Measurements from ENCODE around the gene MKX. TPM values are rescaled to one million over a fixed set of nuclear protein-coding genes. Genes with fewer than 3 reads are reported as not detected.

Gene MKX
- total RNA-seq, 1 donor from 2014 or later, result 0.15 TPM

DNA sequence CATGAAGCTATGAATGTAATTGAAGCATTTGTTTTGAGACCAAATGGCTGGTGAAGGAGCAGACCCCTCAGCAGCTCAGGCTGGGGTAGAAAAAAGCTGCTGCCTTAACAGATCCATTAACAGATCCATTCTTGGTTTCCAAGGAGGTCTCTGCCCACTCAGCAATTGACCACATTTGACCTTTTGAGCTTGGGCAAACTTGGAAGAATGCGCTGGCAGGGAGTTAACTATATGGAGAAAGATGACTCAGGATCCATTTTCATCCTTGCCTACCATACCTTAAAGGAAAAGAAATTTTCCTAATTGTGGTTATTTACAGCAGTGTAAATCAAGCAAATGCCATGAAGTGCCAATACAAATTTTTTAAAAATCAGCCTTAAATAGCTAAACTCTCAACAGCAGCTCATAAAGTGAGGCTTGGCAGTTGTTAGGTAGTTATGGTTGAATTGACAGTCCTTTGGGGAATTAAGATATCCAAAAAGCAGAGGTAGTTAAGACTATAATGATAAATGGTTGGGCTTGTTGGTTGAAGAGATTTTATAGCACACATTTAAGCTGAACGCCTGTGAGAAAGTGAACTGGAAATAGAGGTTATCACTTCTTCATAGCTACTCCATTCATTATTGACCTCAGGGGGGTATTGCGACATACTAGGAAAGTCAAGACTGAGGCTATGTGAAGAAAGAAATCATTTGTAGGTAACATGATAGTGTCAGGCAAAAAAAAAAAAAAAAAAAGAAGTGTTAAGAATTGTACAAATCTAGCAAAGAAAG lies 83.9 kb downstream of the MKX start:
- no peak for ATAC-seq
- DNase-seq, result no peak
- intact Hi-C loops (cut with micrococcal nuclease), result no loop called here

GRCh38 chr10:27660711-27661110 lies 84.9 kb downstream of the MKX start:
- intact Hi-C loops (cut with micrococcal nuclease), result no loop called here
- ATAC-seq (peak; percentile 38), DNase-seq (no peak)

- ATAC-seq, result peak; percentile 38
- no peak for DNase-seq
- intact Hi-C loops (cut with micrococcal nuclease), result no loop called here
Measured at GRCh38 chr10:27660268-27660667, 85.4 kb downstream of the MKX start.

DNA sequence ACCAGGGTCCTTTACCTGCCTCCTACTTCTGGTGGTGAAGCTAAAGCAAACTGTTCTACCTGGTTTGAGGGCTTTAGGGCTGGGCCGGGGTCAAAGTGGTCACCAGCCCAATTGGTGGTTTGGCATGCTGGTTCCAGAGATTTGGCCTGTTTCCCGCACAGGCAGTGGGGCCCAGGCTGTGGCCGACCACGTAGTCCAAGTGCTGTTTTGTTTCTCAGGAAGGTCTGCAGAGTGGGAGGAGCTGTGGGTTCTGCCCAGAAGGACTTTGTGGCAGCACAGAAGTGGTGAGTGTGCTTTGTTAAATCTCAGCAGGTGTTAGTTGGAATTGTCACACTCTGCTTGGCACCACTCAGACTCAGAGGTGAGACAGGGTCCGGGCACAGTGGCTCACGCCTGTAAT lies 85.8 kb downstream of the MKX start:
- ATAC-seq (no peak), DNase-seq (no peak)
- intact Hi-C loops (cut with micrococcal nuclease), result loop anchor here (5.0 to 10.0 kb wide), 2 partner anchors 97 to 215 kb away; no protein-coding TSS in a partner anchor

DNA sequence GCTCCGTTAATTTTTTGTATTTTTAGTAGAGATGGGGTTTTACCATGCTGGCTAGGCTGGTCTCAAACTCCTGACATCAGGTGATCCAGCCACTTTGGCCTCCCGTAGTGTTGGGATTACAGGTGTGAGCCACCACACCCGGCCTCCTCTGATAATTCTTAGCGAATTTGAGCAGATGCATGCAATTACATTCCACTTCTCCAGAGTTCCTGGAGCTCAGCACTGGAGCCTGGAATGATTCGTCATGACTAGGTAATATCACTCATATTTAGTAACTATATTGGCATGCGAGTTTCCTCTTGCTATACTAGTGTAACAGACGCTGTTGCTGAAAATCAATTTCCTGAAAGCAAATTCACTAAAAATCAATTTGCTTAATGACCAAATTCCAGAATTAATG lies 86.8 kb downstream of the MKX start:
- no peak for ATAC-seq
- DNase-seq, result no peak
- intact Hi-C loops (cut with micrococcal nuclease), result loop anchor here (5.0 to 10.0 kb wide), 2 partner anchors 96 to 214 kb away; no protein-coding TSS in a partner anchor

DNA sequence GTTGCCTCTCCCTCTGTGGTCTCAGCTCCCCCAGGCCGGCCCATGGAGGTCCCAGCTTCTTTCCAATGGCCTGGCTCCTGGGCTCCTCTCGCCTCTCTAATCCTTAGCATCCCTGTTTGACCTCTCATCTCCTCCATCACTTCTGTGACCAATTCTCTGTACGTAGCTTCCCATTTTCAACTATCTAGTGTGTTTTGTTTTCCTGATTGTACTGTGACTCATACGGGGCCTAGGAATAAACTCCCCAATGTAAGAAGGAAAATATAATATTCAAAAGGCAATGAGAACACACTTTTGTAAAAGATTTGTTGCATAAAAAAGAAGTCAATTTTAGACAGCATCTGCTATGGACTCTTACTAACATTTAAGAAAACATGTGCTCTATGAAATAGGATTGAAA lies 90.3 kb downstream of the MKX start:
- intact Hi-C loops (cut with micrococcal nuclease), result loop anchor here (5.0 to 10.0 kb wide), 2 partner anchors 93 to 210 kb away; no protein-coding TSS in a partner anchor
- no peak for ATAC-seq
- DNase-seq, result no peak

DNA sequence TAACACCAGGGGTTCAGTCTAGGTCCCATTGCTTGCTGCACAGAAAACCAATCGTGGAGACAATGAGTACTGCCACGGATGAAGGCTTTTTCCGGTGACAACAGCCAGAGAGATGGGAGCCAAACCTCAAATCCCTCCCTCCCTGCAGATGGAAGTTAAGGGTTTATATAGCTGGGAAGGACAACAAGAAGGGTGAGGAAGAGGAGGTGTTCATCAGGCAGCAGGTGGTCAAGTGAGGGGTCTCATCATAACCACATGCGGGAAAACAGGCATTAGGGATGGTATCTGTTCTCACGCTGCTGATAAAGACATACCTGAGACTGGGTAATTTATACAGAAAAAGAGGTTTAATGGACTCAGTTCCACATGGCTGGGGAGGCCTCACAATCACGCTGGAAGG lies 91.3 kb downstream of the MKX start:
- intact Hi-C loops (cut with micrococcal nuclease), result loop anchor here (10.0 kb wide), 1 partner anchor 209 kb away; no protein-coding TSS in a partner anchor
- no peak for DNase-seq
- no peak for ATAC-seq

- intact Hi-C loops (cut with micrococcal nuclease), result no loop called here
- no peak for ATAC-seq
- no peak for DNase-seq
Measured at GRCh38 chr10:27646604-27647175, 98.9 kb downstream of the MKX start.

DNA sequence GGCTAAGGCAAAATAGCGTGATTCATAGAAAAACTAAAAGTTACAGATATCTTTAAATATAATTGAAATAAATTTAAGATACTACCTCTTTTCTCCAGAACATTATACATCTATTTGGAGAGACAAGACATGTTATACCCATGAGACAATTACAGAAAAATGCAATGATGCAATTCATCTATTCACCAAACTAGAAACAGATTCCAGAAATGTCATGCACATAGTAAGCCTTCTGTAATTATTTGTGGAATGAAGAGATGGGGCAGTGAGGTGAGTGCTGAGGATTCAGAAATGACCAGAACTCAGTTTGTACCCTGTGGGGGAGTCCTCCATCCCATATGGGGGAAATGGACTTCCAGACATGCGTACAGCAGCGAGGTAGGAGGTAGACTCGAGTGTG lies 99.4 kb downstream of the MKX start:
- no peak for DNase-seq
- intact Hi-C loops (cut with micrococcal nuclease), result no loop called here
- ATAC-seq, result no peak

- ATAC-seq (no peak), DNase-seq (no peak)
- intact Hi-C loops (cut with micrococcal nuclease), result no loop called here
Measured at GRCh38 chr10:27644307-27644939, 101.2 kb downstream of the MKX start.

- DNase-seq (no peak), ATAC-seq (no peak)
- intact Hi-C loops (cut with micrococcal nuclease), result no loop called here
Measured at GRCh38 chr10:27643301-27643700, 102.3 kb downstream of the MKX start.

DNA sequence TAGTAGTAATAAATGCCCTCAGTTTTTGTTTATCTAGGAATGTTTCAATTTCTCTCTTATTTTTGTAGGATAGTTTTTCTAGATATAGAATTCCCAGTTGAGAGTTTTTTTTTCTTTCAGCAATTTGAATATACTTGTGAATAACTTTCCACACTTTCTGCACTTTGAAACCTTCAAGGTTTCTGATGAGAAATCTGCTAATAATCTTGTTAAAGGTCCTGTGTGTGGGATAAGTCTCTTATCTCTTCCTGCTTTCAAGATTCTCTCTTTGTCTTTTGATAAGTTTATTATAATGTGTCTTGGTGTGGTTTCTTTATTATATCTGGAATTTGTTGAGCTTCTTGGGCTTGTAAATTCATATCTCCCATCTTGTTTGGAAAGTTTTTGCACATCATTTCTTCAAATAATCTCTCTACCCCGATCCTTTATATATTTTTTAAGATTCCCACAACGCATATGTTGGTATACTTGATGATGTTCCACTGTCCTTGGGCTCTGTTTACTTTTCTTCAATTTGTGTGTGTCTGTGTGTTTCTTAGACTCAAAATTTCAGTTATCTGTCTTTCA lies 103.5 kb downstream of the MKX start:
- intact Hi-C loops (cut with micrococcal nuclease), result no loop called here
- ATAC-seq (no peak), DNase-seq (no peak)

DNA sequence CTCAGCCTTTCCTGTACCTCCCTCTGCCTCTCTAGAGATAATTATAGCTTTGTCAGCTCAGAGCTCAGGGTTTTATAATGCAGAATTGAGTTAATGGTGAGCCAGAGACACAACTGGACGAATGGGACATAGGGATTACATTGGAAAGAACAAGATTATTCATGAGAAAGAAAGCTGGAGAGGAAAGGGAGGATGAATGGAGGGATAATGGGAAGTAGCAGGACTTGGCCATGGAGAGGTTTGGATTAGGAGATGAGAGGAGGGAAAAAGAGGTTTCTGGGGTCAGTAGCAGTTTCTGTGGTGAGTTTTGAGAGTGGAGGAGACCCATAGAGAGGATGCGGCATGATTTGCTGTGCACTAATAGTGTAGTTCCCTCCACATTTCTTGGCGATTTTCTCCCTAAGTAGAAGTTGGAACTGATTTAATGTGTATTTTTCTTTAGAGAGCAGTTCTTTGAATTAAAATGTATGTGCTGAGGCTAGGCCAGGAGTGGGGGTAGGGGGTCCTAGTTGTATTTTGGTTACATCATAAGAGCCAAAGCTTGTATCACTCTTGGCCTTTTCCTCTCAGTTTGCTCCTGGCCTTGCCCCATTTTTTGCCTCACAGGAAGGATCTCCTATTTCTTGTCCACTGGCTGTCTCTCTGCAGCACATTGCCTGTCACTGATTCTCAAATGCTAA lies 107.4 kb downstream of the MKX start:
- intact Hi-C loops (cut with micrococcal nuclease), result no loop called here
- DNase-seq (no peak), ATAC-seq (no peak)

DNA sequence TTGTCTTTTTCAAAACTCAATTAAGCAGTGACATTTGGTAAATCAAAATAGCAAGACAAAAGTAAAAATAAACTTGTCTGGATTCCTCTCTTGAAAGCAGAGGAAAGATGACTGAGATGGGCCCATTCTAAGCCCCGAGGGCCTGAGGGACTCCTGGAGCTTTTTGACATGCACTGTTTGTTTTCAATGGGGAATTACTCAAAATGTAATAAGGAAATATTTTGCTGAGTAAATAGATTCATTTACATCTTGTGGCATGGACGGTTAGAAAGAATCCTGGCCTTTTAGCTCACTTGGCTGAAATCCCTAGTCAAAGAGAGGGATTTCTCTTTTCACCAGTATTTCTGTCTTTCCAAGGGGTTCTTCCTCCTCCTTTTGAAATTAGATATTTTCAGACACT lies 108.0 kb downstream of the MKX start:
- intact Hi-C loops (cut with micrococcal nuclease), result no loop called here
- ATAC-seq, result no peak
- no peak for DNase-seq

DNA sequence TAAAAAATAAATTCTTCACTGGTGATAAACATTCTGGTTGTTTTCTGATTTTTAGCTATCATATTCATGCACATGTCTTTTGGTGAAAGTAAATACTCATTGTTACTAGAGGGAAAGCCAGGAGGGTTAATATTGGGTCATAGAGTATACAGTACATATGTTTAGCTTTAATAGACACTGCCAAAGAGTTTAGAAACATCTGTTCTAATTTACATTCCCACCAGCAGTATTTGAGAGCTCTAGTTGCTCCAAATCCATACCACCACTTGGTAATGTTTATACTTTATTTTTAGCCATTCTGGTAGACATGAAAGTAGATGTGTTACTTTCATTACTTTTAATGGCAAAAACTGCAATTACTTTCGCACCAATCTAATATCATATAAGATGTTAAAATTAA lies 108.8 kb downstream of the MKX start:
- no peak for DNase-seq
- no peak for ATAC-seq
- intact Hi-C loops (cut with micrococcal nuclease), result no loop called here

GRCh38 chr10:27635699-27636270 lies 109.8 kb downstream of the MKX start:
- ATAC-seq (no peak), DNase-seq (no peak)
- intact Hi-C loops (cut with micrococcal nuclease), result no loop called here

GRCh38 chr10:27635290-27635689 lies 110.3 kb downstream of the MKX start:
- intact Hi-C loops (cut with micrococcal nuclease), result no loop called here
- ATAC-seq (no peak), DNase-seq (no peak)

DNA sequence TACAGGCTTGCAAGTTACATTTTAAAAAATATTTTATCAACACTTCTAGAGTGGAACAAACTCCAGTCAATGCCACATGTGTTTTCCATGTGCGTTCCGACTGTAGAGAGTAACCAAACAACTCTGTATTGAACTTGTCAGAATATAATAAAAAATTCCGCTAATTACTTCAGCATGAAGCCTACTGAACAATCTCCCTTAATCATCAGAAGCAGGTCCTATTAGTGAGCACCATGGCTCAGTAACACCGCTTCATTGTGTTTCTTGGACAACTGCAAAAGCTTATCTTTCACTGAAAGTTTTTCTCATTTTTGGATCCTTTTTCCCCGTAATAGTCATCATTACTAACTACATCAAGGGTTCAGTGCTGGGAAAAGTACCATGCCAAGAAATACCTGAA lies 117.0 kb downstream of the MKX start:
- intact Hi-C loops (cut with micrococcal nuclease), result no loop called here
- no peak for DNase-seq
- no peak for ATAC-seq

DNA sequence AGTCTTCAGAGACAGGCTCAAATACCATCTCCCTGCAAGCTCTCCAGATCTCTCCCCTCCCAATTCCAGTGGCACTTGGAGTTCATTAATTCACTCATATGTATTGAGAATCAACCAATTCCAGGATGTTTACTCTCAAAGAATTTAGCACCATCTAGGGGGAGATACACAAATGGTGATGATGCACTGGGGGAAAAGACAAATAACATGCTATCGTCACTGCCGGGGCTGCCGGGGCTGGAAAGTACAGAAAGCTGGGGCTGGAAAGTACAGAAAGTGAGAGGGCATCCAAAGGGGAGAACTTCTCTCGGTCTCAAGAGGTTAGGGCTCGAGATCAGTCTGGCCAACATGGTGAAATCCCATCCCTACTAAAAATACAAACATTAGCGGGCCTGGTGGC lies 118.7 kb downstream of the MKX start:
- intact Hi-C loops (cut with micrococcal nuclease), result no loop called here
- peak; percentile 63 for ATAC-seq
- peak; percentile 35 for DNase-seq
